GM23338 (cell line): ENCODE results near the gene IBTK. TPM values are rescaled to one million over a fixed set of nuclear protein-coding genes. Genes with fewer than 3 reads are reported as not detected.

ENCODE experiments used
- CTCF ChIP-seq, 2 experiments: fragments of 200-600 bp in 1 of 2; sonication (generic) in 1 of 2; conservative IDR thresholded peaks; 2 replicates each; pipeline versions ENCODE4 v1.5.1 to v1.6.1; 2016 to 2017; ENCODE audit warnings: antibody characterized with exemption in 2 of 2, low read depth in 2 of 2, mild to moderate bottlenecking in 2 of 2, moderate library complexity in 1 of 2
- EZH2phosphoT487 ChIP-seq: fragments of 200-600 bp; sonication (generic); IDR thresholded peaks from one replicate; pipeline ENCODE4 v1.8.1; 2018; ENCODE audit warnings: antibody characterized with exemption; ENCODE audit not compliant: unreplicated experiment
- polyA plus RNA-seq: library from polyadenylated mRNA; unstranded; fragments of >200 nt; fragmentation: Nextera tagmentation; extraction: Ambion mirVana; gene quantifications from 2 replicates; pipeline ENCODE4 v1.2.1, GENCODE V29; 2016
- small RNA-seq: library from RNA; depleted of rRNA; stranded (forward); fragments of <200 nt; gene quantifications from one replicate; pipeline ENCODE3, GENCODE V24; 2014; ENCODE audit warnings: low replicate concordance
- total RNA-seq: library from RNA; depleted of rRNA; stranded (reverse); fragments of >200 nt; shearing (Covaris generic); gene quantifications from 2 replicates; pipeline ENCODE4 v1.2.3, GENCODE V29; 2014; rRNA removed

Gene IBTK
- total and polyA plus RNA-seq, 2 experiments from 2014 or later = 16.0 to 28.7 TPM

DNA sequence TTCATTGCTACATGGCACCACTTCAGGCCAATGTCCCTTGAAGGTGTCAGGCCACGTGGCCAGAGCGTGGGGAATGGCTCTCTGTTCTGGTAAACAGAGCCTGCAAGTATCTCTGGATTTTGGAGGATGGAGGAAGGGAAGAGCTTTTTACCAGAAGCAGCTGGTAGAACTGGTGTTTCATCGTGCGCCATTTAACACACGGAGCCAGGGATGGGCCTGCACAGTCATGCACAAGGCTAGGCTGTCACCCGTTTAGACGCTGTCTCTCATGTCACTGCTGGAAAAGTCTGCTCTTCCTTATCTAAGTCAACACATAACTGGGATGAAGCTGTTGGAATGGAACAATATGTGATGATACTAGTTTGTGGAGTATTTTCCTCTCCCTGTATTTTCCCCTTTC lies 123.9 kb downstream of the IBTK start (continued):
- TF ChIP-seq CTCF (conservative IDR thresholded peaks at IDR 0.05; ENCODE audit: low read depth in 2 of 2) = no peak
- TF ChIP-seq EZH2phosphoT487 = no peak

Small RNAs within 50 kb of the gene (small RNA-seq; reads per million reads assigned to genes)
- not detected for gene RNU6-130P

Other genes starting within 250 kb of the IBTK start
- gene TPBG, start 116.1 kb upstream of the IBTK start, total RNA-seq = 26.7 and 33.0 TPM in 2 replicates
- gene TPBG, start 116.1 kb upstream of the IBTK start, polyA plus RNA-seq = 20.6 and 22.1 TPM in 2 replicates